OCI-LY7 (cell line): ENCODE results near the gene INPP5B. TPM values are rescaled to one million over a fixed set of nuclear protein-coding genes. Genes with fewer than 3 reads are reported as not detected.

Experiments
- BruUV-seq: library from RNA; stranded (reverse); fragments of 400-500 nt; replicated peaks from 2 replicates; lab custom pipeline; 2021; lab: Mats Ljungman, UMichigan
- CTCF ChIA-PET: fragments of 300-600 bp; sonication (Branson Sonifier 250); formaldehyde crosslinking; loops from one replicate; lab custom pipeline; 2022; ENCODE audit warnings: antibody characterized with exemption; ENCODE audit not compliant: unreplicated experiment; lab: Charles Lee
- POLR2A ChIA-PET: fragments of 300-600 bp; sonication (Branson Sonifier 250); formaldehyde crosslinking; loops from one replicate; lab custom pipeline; 2022; ENCODE audit warnings: antibody characterized with exemption; lab: Charles Lee
- DNase-seq: peaks from one replicate; pipeline ENCODE4 v3.0.0-alpha.2; 2015; ENCODE audit warnings: low spot score
- H2AFZ ChIP-seq: fragments of 200-600 bp; sonication (generic), shearing (Covaris generic); 2 replicates; pipeline ENCODE4 v1.6.1; 2014; ENCODE audit warnings: mild to moderate bottlenecking, antibody characterized with exemption, low read length, moderate library complexity
- H3K27ac ChIP-seq: fragments of 200-600 bp; sonication (generic); 2 replicates; pipeline ENCODE4 v1.5.1; 2014; ENCODE audit warnings: mixed run types, low read depth, mild to moderate bottlenecking, moderate library complexity, low read length, inconsistent platforms; ENCODE audit not compliant: poor library complexity, severe bottlenecking
- H3K36me3 ChIP-seq: fragments of 200-600 bp; sonication (generic); 2 replicates; pipeline ENCODE4 v1.6.1; 2014; ENCODE audit warnings: mild to moderate bottlenecking, antibody characterized with exemption, low read length, moderate library complexity, mixed read lengths; ENCODE audit not compliant: insufficient read depth
- H3K4me1 ChIP-seq: fragments of 200-600 bp; sonication (generic); 2 replicates; pipeline ENCODE4 v1.5.1; 2014; ENCODE audit warnings: mild to moderate bottlenecking, low read length; ENCODE audit not compliant: insufficient read depth, poor library complexity, severe bottlenecking
- H3K4me2 ChIP-seq: fragments of 200-600 bp; sonication (generic); 2 replicates; pipeline ENCODE4 v1.6.1; 2014; ENCODE audit warnings: mild to moderate bottlenecking, low read length
- H3K4me3 ChIP-seq: fragments of 200-600 bp; sonication (generic); 2 replicates; pipeline ENCODE4 v1.5.1; 2014; ENCODE audit warnings: mild to moderate bottlenecking, low read depth, low read length; ENCODE audit not compliant: poor library complexity, severe bottlenecking
- H3K79me2 ChIP-seq: fragments of 200-600 bp; sonication (generic); 2 replicates; pipeline ENCODE4 v1.6.1; 2016; ENCODE audit warnings: low read depth, mild to moderate bottlenecking, low read length, moderate library complexity, mixed read lengths; ENCODE audit not compliant: insufficient read depth
- H3K9me2 ChIP-seq: fragments of 200-600 bp; sonication (generic); 2 replicates; pipeline ENCODE4 v1.6.1; 2016; ENCODE audit warnings: mild to moderate bottlenecking, low read length, mixed read lengths; ENCODE audit not compliant: insufficient read depth
- H3K9me3 ChIP-seq: fragments of 200-600 bp; sonication (generic); 2 replicates; pipeline ENCODE4 v1.6.1; 2014; ENCODE audit warnings: mild to moderate bottlenecking, mixed run types, low read length, mixed read lengths
- H4K20me1 ChIP-seq: fragments of 200-600 bp; sonication (generic); 2 replicates; pipeline ENCODE4 v1.6.1; 2014; ENCODE audit warnings: mild to moderate bottlenecking, antibody characterized with exemption, low read length, moderate library complexity, mixed read lengths; ENCODE audit not compliant: insufficient read depth
- CTCF ChIP-seq: fragments of 200-600 bp; sonication (generic); conservative IDR thresholded peaks from 2 replicates; pipeline ENCODE4 v1.5.1; 2014; ENCODE audit warnings: mild to moderate bottlenecking, antibody characterized with exemption, low read length, moderate library complexity, mixed read lengths
- EZH2phosphoT487 ChIP-seq: fragments of 200-600 bp; sonication (generic); IDR thresholded peaks from 2 replicates; pipeline ENCODE4 v1.6.1; 2018; ENCODE audit warnings: low read depth, borderline replicate concordance, mild to moderate bottlenecking, mixed run types, antibody characterized with exemption, low read length, moderate library complexity, mixed read lengths
- intact Hi-C: fragments of 100-400 bp; cut with micrococcal nuclease; formaldehyde crosslinking; loops from one replicate; pipeline ENCODE4 v1.10.0; 2022; ENCODE audit not compliant: unreplicated experiment
- total RNA-seq, 2 experiments: library from RNA; depleted of rRNA in 1 of 2; stranded (reverse); fragments of >200 nt in 1 of 2; shearing (Covaris generic) in 1 of 2; gene quantifications; 2 replicates each; pipeline ENCODE4 v1.2.3, GENCODE V29; 2014 to 2022

The INPP5B gene
- total RNA-seq, 2 experiments from 2014 or later, result 49.7 to 63.0 TPM

GRCh38 chr1:37862330-37862729 lies 84.5 kb downstream of the INPP5B start:
- POLR2A ChIA-PET, result interaction anchor here (1.1 kb wide), 1 partner anchor 8 kb away, joined by 6 read pairs; no protein-coding TSS in a partner anchor

GRCh38 chr1:37861151-37861550 lies 85.7 kb downstream of the INPP5B start:
- ChIA-PET CTCF (interaction anchor here (0.6 kb wide), 1 partner anchor 53 kb away, joined by 3 read pairs; the partner anchor contains the start of genes C1orf122 and YRDC), POLR2A (interaction anchor here (0.7 kb wide), 1 partner anchor 96 kb away, joined by 6 read pairs; no protein-coding TSS in a partner anchor)
- peaks cover 13% of the 10 kb centered on the region; the same call in 1 of the 2 replicates for H4K20me1 ChIP-seq
- H2AFZ ChIP-seq, result no peak overlapping the region
- peaks cover 58% of the 10 kb centered on the region for H3K36me3 ChIP-seq
- H3K4me2 ChIP-seq, result peak overlapping the region; percentile 78; the same call in 1 of the 2 replicates
- intact Hi-C loops, result no loop called here
- H3K79me2 ChIP-seq, result peaks cover 19% of the 10 kb centered on the region; the same call in 1 of the 2 replicates
- H3K9me2 ChIP-seq, result no peaks in the 10 kb centered on the region
- H3K9me3 ChIP-seq, result no peaks in the 10 kb centered on the region
- TF ChIP-seq EZH2phosphoT487, result no peak
- no peak for TF ChIP-seq CTCF
- H3K4me3 ChIP-seq, result no peak overlapping the region
- H3K27ac ChIP-seq, result no peak overlapping the region
- H3K4me1 ChIP-seq, result peaks cover 25% of the 10 kb centered on the region
- DNase-seq, result peak; percentile 11
- BruUV-seq, result no TSS peak

More at GRCh38 chr1:37862330-37862729, 84.5 kb downstream of the INPP5B start:
- Histone ChIP-seq H4K20me1 (peaks cover 13% of the 10 kb centered on the region; the same call in 1 of the 2 replicates), H3K4me2 (no peak overlapping the region), H3K4me1 (peaks cover 20% of the 10 kb centered on the region), H3K36me3 (peaks cover 63% of the 10 kb centered on the region), H3K79me2 (peaks cover 19% of the 10 kb centered on the region; the same call in 1 of the 2 replicates), H3K9me3 (no peaks in the 10 kb centered on the region), H3K27ac (no peak overlapping the region), H2AFZ (no peak overlapping the region), H3K4me3 (no peak overlapping the region), H3K9me2 (no peaks in the 10 kb centered on the region)
- TF ChIP-seq CTCF (no peak), EZH2phosphoT487 (no peak)
- DNase-seq, result no peak
- CTCF ChIA-PET, result no interaction called here
- BruUV-seq, result no TSS peak
- intact Hi-C loops, result no loop called here

- BruUV-seq, result no TSS peak
- intact Hi-C loops, result no loop called here
- ChIA-PET CTCF (interaction anchor here (0.9 to 1.0 kb wide), 2 partner anchors 9 to 53 kb away, joined by 4 to 22 read pairs; partner anchors contain the start of genes C1orf122 and YRDC), POLR2A (interaction anchor here (1.1 to 2.2 kb wide), 5 partner anchors 9 to 168 kb away, joined by 4 to 11 read pairs (median 8); partner anchors contain the start of genes C1orf122, CDCA8 and YRDC)
- H3K4me2 ChIP-seq, result peak overlapping the region; percentile 78
- H3K36me3 ChIP-seq, result peaks cover 52% of the 10 kb centered on the region
- peaks cover 19% of the 10 kb centered on the region; the same call in 1 of the 2 replicates for H3K79me2 ChIP-seq
- H2AFZ ChIP-seq, result no peak overlapping the region
- no peaks in the 10 kb centered on the region for H3K9me2 ChIP-seq
- H3K27ac ChIP-seq, result peak overlapping the region; percentile 71
- H3K4me1 ChIP-seq, result peaks cover 25% of the 10 kb centered on the region
- no peak for DNase-seq
- H3K9me3 ChIP-seq, result no peaks in the 10 kb centered on the region
- TF ChIP-seq EZH2phosphoT487 (no peak), CTCF (no peak; the same call in 1 of the 2 replicates)
- peak overlapping the region; percentile 84 for H3K4me3 ChIP-seq
- H4K20me1 ChIP-seq, result peaks cover 13% of the 10 kb centered on the region; the same call in 1 of the 2 replicates
Observed at GRCh38 chr1:37860346-37860666, 86.5 kb downstream of the INPP5B start.
